ENCODE measurements around the gene PIK3CB.

PIK3CB gene

GRCh38 chr3:138767498-138768104, 67.1 kb downstream of the PIK3CB start:
- TF ChIP-seq CTCF (IDR thresholded peaks at IDR 0.05; ENCODE audit: control insufficient read depth, insufficient read depth, low read depth, low read length, missing control alignments) = no peak
- DNase-seq (ENCODE audit: low read depth) = no peak
- H3K4me3 ChIP-seq (ENCODE audit: control insufficient read depth, low read depth, low read length) = no peak overlapping the region

GRCh38 chr3:138761002-138761401, 73.7 kb downstream of the PIK3CB start:
- DNase-seq (ENCODE audit: low read depth) = no peak
- no peak overlapping the region for H3K4me3 ChIP-seq (ENCODE audit: control insufficient read depth, low read depth, low read length)
- TF ChIP-seq CTCF (IDR thresholded peaks at IDR 0.05; ENCODE audit: control insufficient read depth, insufficient read depth, low read depth, low read length, missing control alignments) = no peak

- TF ChIP-seq CTCF (IDR thresholded peaks at IDR 0.05; ENCODE audit: control insufficient read depth, insufficient read depth, low read depth, low read length, missing control alignments) = no peak
- no peak overlapping the region for H3K4me3 ChIP-seq (ENCODE audit: control insufficient read depth, low read depth, low read length)
- no peak for DNase-seq (ENCODE audit: low read depth)
Observed at GRCh38 chr3:138748190-138748589, 86.5 kb downstream of the PIK3CB start.

GRCh38 chr3:138747225-138747624, 87.5 kb downstream of the PIK3CB start:
- no peak for DNase-seq (ENCODE audit: low read depth)
- H3K4me3 ChIP-seq (ENCODE audit: control insufficient read depth, low read depth, low read length) = no peak overlapping the region
- TF ChIP-seq CTCF (IDR thresholded peaks at IDR 0.05; ENCODE audit: control insufficient read depth, insufficient read depth, low read depth, low read length, missing control alignments) = no peak

- DNase-seq (ENCODE audit: low read depth) = no peak
- no peak for TF ChIP-seq CTCF (IDR thresholded peaks at IDR 0.05; ENCODE audit: control insufficient read depth, insufficient read depth, low read depth, low read length, missing control alignments)
Observed at GRCh38 chr3:138740072-138740471, 94.7 kb downstream of the PIK3CB start.

GRCh38 chr3:138732456-138732855, 102.3 kb downstream of the PIK3CB start:
- DNase-seq (ENCODE audit: low read depth) = no peak
- no peak overlapping the region for H3K4me3 ChIP-seq (ENCODE audit: control insufficient read depth, low read depth, low read length)
- TF ChIP-seq CTCF (IDR thresholded peaks at IDR 0.05; ENCODE audit: control insufficient read depth, insufficient read depth, low read depth, low read length, missing control alignments) = no peak

More at GRCh38 chr3:138740072-138740471, 94.7 kb downstream of the PIK3CB start:
- no peak overlapping the region for H3K4me3 ChIP-seq (ENCODE audit: control insufficient read depth, low read depth, low read length)

Data from AG09309 (cell line).